ENCODE measurements around the gene MSL3B.

DNA sequence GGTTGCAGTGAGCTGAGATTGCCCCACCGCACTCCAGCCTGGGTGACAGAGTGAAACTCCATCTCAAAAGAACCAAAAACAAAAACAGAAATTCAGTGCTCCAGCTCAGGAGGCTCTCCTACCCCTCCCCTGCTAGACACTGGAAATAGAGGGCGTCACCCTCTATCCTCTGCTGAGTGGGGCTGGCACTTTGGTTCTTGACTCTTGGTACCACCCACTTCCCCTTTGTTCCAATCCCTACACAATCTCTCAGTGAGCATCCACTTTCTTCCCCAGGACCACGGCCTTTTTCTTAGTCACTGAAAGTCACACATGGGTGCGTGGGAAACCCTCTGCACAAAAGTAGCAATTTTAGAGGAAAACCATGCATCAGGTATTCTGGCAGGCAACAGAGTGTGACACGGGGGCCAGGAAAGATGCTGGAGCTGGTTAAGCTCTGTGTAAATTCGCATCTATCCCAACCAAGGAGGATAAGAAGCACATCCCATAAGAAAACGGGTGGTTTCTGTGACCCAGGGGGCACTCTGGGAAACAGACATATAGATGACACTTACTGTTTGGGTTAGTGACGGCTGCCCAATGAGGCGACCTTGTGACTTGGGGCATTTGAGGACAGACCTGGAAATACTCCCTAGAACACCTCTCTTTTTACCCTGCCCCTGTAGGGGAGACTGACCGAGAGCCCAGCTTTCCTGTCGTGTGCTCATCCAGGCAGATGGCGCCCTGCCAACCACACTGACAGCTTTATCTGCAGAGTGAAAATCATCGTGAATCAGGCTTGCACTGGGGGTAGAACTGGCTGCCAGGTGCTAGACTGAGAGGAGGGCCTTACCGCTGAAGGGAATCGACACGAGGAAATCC lies 21.6 kb downstream of the MSL3B start:
- TF ChIP-seq CTCF (IDR thresholded peaks at IDR 0.05) (no peak), POLR2AphosphoS5 (IDR thresholded peaks at IDR 0.05; ENCODE audit: low read depth, low read length) (no peak)
